ENCODE results near the gene MYO9A.

MYO9A gene

DNA sequence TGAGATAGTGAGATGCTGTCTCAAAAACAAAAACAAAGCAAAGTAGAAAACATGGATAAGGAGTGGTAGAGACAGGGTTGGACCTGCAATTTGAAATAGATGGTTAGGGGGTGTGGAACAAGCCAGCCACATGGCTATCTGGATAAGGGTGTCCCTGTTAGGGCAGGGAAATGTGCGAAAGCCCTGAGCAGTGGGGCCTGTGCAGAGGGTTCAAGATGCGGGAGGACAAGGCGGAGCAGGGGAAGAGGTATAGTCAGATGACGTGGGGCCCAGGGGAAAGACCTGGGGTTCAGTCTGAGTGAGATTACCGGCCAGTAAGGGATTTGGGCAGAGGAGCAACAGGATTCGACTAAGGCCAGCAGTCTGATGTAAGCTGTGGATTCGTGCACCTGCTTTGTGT lies 326.0 kb downstream of the MYO9A start:
- TF ChIP-seq, protein P1, sequence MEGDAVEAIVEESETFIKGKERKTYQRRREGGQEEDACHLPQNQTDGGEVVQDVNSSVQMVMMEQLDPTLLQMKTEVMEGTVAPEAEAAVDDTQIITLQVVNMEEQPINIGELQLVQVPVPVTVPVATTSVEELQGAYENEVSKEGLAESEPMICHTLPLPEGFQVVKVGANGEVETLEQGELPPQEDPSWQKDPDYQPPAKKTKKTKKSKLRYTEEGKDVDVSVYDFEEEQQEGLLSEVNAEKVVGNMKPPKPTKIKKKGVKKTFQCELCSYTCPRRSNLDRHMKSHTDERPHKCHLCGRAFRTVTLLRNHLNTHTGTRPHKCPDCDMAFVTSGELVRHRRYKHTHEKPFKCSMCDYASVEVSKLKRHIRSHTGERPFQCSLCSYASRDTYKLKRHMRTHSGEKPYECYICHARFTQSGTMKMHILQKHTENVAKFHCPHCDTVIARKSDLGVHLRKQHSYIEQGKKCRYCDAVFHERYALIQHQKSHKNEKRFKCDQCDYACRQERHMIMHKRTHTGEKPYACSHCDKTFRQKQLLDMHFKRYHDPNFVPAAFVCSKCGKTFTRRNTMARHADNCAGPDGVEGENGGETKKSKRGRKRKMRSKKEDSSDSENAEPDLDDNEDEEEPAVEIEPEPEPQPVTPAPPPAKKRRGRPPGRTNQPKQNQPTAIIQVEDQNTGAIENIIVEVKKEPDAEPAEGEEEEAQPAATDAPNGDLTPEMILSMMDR (conservative IDR thresholded peaks at IDR 0.05; ENCODE audit: control insufficient read depth, insufficient read depth, low read depth, low read length): no peak
- no peak overlapping the region for H3K4me3 ChIP-seq (ENCODE audit: control insufficient read depth, low read depth, low read length)
- DNase-seq (ENCODE audit: low read depth): no peak

DNA sequence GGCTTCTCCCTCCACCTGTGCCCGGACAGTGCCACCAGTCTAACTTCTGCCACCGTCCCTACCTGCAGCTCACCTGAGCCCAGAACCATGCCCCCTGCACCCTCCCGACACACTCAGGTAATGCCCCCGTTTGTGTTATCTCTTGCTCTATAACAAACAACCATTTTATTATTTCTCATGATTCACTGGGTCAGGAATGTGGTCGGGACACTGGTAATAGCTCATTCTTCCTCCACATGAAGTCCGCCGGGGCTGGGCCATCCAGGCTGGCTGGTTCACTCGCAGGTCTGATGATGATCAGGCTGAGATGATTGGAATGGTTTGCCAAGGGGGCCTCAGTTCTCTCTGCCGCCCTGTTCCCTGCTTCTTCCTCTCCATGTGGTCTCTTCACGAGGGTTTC lies 327.9 kb downstream of the MYO9A start:
- TF ChIP-seq, protein P1 (conservative IDR thresholded peaks at IDR 0.05; ENCODE audit: control insufficient read depth, insufficient read depth, low read depth, low read length): no peak
- H3K4me3 ChIP-seq (ENCODE audit: control insufficient read depth, low read depth, low read length): no peak overlapping the region
- no peak for DNase-seq (ENCODE audit: low read depth)

DNA sequence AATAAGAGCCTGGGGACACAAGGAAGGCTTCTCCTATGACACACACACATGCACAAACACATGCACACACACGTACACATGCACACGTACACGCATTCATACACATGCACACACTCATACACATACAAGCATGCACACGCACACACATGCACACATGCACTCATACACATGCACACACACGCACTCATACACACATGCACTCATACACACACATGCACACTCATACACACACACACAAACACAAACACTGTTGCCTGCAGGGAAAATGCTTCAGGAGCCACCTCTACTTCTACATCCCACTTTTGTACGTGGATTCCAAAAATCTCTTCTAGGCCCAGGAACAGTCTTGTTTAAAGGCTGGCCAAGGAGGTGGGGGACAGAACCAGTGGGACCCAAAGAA lies 328.3 kb downstream of the MYO9A start:
- H3K4me3 ChIP-seq (ENCODE audit: control insufficient read depth, low read depth, low read length): no peak overlapping the region
- no peak for DNase-seq (ENCODE audit: low read depth)
- TF ChIP-seq, protein P1 (conservative IDR thresholded peaks at IDR 0.05; ENCODE audit: control insufficient read depth, insufficient read depth, low read depth, low read length): no peak

DNA sequence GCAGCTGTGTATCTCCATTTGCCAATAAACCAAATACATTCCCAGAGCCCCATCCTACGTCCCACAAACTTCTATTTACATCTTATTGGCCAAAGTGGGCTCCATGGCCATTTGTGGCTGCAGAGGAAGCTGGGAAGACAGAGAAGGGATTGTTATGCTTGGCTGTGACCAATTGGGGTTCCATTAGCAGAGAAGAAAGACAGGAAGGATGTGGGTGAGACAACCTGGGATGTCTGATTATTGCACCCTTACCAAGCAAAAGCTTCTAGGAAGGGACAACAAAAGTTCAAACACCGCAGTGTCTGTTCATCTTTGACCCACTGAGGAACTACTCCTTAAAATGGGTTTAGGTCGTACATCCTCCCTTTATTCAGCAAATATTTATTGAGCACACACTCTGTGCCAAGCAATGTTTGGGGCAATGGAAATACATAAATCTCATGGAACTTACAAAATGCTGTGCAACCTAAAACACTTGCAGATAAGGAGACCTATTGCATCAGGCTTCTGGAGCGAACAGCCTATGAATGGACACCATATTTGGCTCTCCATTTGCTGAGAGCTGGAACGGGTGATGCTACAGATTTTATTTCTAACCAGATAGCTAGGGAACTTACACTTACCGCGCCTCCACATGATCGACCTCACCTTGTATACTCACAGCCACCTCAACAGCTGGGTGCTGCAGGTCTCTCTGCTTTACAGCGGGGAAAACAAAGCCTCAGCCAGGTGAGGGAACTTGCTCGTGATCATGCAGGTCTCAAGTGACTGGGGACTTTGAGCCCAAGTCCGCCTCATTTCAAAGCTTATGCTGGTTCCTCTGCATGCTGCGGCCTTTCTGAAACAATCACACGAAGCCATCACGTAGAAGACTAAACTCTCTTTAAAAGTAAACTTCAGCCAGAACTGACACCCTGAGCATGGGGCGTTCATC lies 329.0 kb downstream of the MYO9A start:
- H3K4me3 ChIP-seq (ENCODE audit: control insufficient read depth, low read depth, low read length): no peak overlapping the region
- TF ChIP-seq, protein P1 (conservative IDR thresholded peaks at IDR 0.05; ENCODE audit: control insufficient read depth, insufficient read depth, low read depth, low read length): no peak
- DNase-seq (ENCODE audit: low read depth): no peak

DNA sequence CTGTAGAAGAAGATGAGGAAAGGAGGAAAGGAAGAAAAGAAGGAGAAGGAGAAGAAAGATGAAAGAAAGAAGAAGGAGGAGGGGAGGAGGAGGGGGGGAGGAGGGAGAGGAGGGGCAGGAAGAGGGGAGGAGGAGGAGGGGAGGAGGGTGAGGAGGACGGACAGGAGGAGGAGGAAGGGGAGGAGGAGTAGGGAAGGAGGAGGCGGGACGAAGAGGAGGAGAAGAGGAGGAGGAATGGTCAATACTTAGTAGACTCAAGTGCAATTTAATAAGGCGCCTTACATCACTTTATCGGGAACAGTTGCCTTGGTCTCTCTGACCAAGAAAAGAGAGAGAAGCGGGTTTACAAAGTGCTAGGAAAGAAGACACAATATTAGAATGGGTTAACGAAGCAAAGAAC lies 331.3 kb downstream of the MYO9A start:
- TF ChIP-seq, protein P1 (conservative IDR thresholded peaks at IDR 0.05; ENCODE audit: control insufficient read depth, insufficient read depth, low read depth, low read length): no peak
- no peak for DNase-seq (ENCODE audit: low read depth)
- H3K4me3 ChIP-seq (ENCODE audit: control insufficient read depth, low read depth, low read length): no peak overlapping the region

DNA sequence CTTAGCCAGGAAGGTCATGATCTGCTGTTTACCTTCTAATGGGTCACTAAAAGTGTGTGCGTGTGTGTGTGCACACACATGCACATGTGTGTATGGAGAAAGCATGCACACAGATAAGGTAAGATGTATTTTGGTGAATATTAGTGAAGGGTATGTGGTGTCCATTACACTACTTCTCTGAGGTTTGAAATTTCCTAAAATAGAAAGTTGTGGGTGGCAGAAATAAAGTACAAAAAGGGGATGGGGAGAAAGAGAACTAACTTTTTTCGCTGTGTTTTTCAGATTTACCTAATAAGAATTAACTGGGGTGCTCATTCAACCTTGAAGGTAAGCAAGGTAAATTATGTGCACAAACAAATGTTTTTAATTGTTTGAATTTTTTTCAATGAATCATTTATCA lies 332.0 kb downstream of the MYO9A start:
- TF ChIP-seq, protein P1 (conservative IDR thresholded peaks at IDR 0.05; ENCODE audit: control insufficient read depth, insufficient read depth, low read depth, low read length): no peak
- no peak overlapping the region for H3K4me3 ChIP-seq (ENCODE audit: control insufficient read depth, low read depth, low read length)
- no peak for DNase-seq (ENCODE audit: low read depth)

Data from fibroblast of mammary gland (primary cell).